22Rv1 (cell line): Measurements from ENCODE around the gene IFIT2.
A peak's percentile ranks its signal among the peaks of the same experiment; 100 is the strongest.
"Not testable (repeated sequence)": the region's sequence is repeated elsewhere in the genome, so short reads cannot be mapped to it uniquely, and the experiment has no call there.

Experiments
- H3K27ac ChIP-seq: fragments of 450-650 bp; 2 replicates; pipeline ENCODE4 v1.5.1; 2017
- CTCF ChIP-seq: fragments of 450-650 bp; IDR thresholded peaks from 2 replicates; pipeline ENCODE4 v1.5.1; 2017; ENCODE audit warnings: mild to moderate bottlenecking
- ZFX ChIP-seq: fragments of 450-650 bp; IDR thresholded peaks from 2 replicates; pipeline ENCODE4 v1.6.1; 2017; ENCODE audit warnings: antibody characterized with exemption, borderline replicate concordance

The IFIT2 gene

GRCh38 chr10:89347701-89348457 is 46.0 kb downstream of the IFIT2 start:
- H3K27ac ChIP-seq: no peak overlapping the region
- no peak for TF ChIP-seq CTCF
- TF ChIP-seq ZFX: no peak

GRCh38 chr10:89348481-89348880 is 46.6 kb downstream of the IFIT2 start:
- H3K27ac ChIP-seq: no peak overlapping the region
- TF ChIP-seq ZFX (no peak), CTCF (no peak)

GRCh38 chr10:89348975-89349374 is 47.1 kb downstream of the IFIT2 start:
- H3K27ac ChIP-seq: no peak overlapping the region
- TF ChIP-seq CTCF: no peak

GRCh38 chr10:89350631-89351315 is 48.9 kb downstream of the IFIT2 start:
- not testable (repeated sequence) for H3K27ac ChIP-seq

- peak overlapping the region; percentile 30; the same call in 1 of the 2 replicates for H3K27ac ChIP-seq
- TF ChIP-seq CTCF (no peak), ZFX (no peak)
These were observed 49.5 kb downstream of the IFIT2 start for GRCh38 chr10:89351412-89351779.

GRCh38 chr10:89351780-89352597 is 50.1 kb downstream of the IFIT2 start:
- H3K27ac ChIP-seq: peak overlapping the region; percentile 30; the same call in 1 of the 2 replicates
- TF ChIP-seq CTCF (no peak), ZFX (no peak)

GRCh38 chr10:89352802-89353201 is 51.0 kb downstream of the IFIT2 start:
- H3K27ac ChIP-seq: peak overlapping the region; percentile 30; the same call in 1 of the 2 replicates
- TF ChIP-seq CTCF: no peak
- no peak for TF ChIP-seq ZFX
